Activated T-cell treated with anti-CD3 and anti-CD28 coated beads for 4 hours (primary cell): ENCODE results near the gene DAAM1.

Experiments used
- DNase-seq: peaks from one replicate; pipeline ENCODE4 v3.0.0-alpha.2; 2020

DAAM1 gene

DNA sequence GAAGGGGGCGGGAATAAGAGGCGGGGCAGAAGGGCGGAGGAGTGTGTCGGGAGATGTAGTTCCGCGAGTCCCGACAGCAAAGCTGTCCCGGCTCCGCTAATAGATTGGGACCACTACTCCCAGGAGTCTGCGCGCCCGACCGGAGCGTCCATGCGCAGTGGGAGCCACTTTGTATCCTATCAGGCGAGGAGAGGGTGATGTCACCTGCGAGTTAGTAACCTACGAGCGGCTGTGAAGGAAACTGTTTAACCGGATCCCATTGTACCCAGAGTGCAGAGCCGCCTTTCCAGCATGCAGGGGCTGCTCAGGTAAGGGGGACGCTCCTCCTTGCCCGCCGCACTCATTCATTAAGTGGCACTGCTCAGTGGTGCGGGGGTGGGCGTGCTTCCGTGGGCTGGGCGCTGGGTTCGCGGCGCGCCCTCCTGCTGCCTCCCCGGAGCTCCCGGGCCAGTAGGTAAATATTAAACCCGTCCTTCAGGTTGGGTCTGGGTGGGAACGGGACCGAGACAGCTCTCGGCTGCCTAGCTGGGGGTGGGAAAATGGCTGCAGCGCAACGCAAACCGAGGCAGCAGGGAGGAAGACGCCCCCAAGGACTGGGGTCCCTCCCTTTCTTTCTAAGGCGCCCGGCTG, at the start of gene DAAM1:
Gene DAAM1, plus strand, starts transcription at position 207 of the 630 bp plus-strand sequence. CDS start 74,811 bp downstream, outside the sequence.
- DNase-seq = peak; percentile 89

GRCh38 chr14:59139324-59139723, 49.1 kb upstream of the DAAM1 start:
- DNase-seq = no peak

GRCh38 chr14:59140106-59140843, 48.2 kb upstream of the DAAM1 start:
- no peak for DNase-seq

DNA sequence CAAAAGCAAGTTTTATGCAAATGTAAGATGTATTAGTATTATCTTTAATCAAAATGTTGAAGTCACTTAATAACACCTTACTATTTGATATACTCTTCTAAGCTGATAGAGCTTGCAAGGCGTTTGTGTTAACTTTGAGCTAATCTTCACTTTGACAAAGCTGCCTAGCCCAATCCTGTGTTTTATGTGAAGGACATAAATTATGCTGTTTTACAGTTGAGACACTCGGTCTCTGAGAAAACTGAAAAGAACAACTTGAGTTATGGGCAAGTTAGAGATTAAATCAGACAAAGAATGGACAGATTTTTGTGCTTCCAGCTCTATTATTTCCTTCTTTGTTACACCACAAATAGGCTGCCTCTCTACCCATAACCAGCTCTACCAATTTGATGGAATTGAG, 42.0 kb upstream of the DAAM1 start:
- no peak for DNase-seq

- no peak for DNase-seq
These were observed 41.5 kb upstream of the DAAM1 start for GRCh38 chr14:59147007-59147406.

- no peak for DNase-seq
These were observed 40.0 kb upstream of the DAAM1 start for GRCh38 chr14:59148334-59148900.

DNA sequence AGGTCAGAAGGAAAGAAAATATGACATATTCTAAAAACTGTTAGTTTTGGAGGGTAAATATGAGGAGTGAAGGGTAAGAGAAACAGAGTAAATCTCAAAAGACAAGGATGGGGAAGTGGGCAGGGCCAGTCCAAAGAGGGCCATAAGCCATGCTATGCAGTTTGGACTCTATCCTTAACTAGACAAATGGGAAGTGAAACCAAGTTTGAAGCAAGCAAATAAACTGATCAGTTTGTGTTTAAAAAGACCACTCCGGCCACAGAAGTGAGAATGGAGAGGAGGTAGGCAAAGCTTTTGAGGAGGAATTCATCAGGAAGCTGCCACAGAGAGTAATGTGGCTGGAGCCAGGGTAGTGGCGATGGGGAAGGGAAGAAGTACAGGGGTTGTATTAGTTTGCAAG, 37.5 kb upstream of the DAAM1 start:
- no peak for DNase-seq

- no peak for DNase-seq
These were observed 34.1 kb upstream of the DAAM1 start for GRCh38 chr14:59154373-59154772.

- DNase-seq = no peak
These were observed 32.6 kb upstream of the DAAM1 start for GRCh38 chr14:59155886-59156285.

DNA sequence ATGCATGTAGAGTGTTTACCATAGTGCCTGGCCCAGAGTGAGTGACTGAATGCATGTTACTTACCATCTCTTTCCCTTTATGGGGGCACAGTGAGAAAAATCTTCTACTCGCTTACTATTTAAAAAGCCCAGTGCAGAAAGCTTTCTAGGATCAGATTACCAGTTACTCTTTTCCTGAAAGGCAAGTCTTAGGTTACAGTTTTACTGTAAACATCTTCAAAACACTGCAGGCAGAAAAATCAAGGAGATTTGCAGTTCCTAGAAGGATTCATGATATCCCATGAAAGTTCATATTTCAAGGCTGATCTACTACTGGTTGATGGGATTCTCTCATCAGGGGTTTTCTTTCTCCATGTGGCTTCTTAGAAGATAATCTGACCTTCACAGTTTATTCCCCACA, 29.3 kb upstream of the DAAM1 start:
- DNase-seq = no peak

- no peak for DNase-seq
These were observed 28.0 kb upstream of the DAAM1 start for GRCh38 chr14:59160506-59160905.

- DNase-seq = no peak
These were observed 26.8 kb upstream of the DAAM1 start for GRCh38 chr14:59161561-59162175.

DNA sequence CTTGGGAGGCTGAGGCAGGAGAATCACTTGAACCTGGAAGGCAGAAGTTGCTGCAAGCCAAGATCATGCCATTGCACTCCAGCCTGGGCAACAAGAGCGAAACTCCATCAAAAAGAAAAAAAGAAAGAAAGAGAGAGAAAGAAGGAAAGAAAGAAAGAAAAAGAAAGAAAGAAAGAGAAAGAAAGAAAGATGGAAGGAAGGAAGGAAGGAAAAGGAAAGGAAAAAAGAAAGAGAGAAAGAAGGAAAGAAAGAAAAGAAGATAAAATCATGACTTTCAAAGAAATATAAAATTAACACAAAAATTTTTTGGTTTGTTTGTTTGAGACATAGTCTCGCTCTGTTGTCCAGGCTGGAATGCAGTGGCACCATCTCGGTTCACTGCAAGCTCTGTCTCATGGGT, 22.2 kb upstream of the DAAM1 start:
- DNase-seq = no peak

DNA sequence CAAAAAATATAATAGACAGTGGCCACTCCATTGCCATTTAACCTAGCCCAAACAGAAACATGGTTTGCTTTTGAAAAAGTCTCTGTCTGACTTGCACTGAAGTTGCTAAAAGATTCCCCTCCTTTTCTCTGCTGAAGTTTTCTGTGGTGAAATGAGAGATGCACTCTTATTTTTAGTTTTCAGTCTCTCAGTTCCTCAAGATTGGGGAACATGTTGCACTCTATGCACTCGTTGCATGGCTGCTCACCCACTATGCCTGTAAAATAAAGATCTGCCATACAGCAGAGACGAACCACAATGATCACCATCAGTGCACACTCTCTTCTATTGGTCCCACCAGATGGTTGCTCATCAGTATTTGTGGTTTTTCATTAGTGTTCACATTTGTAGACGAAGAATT, 13.1 kb upstream of the DAAM1 start:
- no peak for DNase-seq

DNA sequence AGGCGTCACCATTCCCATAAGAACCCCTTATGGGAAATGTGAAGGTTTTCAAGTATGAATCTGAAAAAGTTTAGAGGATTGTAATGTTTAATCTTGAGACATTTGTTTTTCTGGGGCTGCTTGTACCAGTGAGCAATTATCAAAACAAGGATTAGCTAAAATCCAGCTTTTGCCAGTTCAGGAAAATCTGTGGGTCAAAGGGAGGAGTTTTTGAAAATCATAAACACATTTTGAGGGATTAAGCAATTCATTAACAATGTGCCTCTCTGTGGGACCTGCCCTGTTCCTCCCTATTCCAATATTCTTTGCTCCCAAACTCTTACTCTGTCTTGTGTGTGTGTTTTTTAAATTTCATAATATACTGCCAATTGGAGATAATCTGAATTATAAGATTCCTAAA, 11.7 kb upstream of the DAAM1 start:
- DNase-seq = no peak

- no peak for DNase-seq
These were observed 11.2 kb upstream of the DAAM1 start for GRCh38 chr14:59177262-59177661.

GRCh38 chr14:59181791-59182190, 6.7 kb upstream of the DAAM1 start:
- no peak for DNase-seq

DNA sequence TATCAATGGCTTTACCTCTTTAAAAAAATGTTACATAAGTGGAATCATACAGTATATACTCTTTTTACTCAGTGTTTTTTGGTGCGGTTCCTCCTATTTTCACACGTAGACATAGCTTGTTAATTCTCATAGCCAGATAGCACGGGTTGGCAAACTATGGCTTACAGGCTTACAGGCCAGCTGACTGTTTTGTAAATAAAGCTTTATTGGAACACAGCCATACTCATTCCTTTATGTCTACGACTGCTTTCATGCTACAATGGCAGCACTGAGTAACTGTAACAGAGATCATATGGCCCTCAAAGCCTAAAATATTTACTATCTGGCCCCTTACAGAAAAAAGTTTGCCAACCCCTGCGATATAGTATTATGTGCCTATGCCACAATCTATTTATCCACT, 5.8 kb upstream of the DAAM1 start:
- no peak for DNase-seq

DNA sequence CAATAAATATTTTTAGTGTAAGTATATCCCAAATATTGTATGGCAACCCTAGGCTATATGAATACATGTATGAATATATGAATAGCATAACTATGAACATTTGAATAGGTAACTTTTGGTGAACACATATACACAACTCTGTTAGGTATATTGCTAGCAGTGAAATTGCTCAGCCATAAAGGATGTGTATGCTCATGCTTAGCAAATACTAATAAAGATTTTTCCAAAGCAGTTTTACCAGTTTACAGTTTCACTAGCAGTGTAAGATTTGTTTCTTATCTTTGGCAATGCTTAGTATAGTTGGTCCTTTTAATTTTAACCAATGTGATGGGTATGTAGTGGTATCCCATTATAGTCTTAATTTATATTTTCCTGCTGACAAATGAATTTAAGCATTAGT, 5.3 kb upstream of the DAAM1 start:
- no peak for DNase-seq

GRCh38 chr14:59184396-59184795, 4.1 kb upstream of the DAAM1 start:
- no peak for DNase-seq

DNA sequence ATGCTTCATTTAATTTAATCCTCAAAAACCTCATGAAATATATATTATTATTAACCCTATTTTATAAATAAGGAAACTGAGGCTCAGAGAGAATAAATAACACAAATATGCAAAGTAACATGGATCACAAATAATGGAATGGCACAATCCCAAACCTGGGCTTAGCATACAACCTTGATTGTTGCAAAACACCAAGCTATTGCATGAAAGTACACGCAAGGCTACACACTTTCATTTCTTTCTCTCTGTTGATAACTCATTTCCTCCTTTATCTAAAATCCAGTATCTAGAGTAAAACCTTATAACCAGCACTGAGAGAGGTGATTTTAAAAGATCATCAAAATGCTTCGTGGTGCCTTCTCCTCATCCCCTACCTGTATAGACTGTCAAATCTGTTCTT, 2.8 kb upstream of the DAAM1 start:
- no peak for DNase-seq

DNA sequence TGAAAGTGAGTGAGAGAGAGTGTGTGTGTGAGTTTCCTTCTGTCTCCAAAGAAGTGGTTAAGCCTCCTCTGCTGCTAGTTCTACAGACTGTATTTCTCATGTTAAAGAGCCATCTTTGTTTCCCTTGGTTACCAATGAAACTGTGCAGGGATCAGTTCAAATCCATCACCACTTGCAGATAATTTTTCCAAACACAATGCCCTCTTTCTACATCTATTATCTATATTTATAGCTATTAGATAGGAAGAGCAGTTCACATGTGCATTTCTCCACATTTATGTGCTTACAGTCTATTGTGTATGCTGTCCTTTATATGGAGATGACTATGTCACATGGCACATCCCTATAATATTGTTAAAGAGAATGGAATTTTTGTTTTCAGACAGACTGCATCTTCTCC, 2.2 kb upstream of the DAAM1 start:
- DNase-seq = no peak

DNA sequence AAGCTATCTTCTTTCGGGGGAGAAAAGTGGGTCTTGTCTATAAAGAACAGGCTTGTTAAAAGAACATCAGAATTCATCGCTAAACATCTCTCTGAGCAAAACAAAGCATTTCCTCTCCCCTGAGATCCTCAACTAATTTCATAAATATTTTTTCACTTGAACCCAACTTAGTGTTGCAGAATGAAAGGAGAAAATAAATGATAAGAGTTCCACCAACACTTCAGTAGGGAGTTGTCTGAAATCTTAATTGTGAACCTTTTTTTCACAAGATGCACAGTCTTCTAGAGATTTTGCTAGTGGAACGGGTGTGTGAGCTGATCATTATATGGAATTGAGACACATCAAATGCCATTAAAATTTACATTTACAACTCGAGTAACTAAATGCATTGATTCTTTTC, 1.3 kb upstream of the DAAM1 start:
- DNase-seq = no peak
